Small intestine (tissue), 7 donors: Measurements from ENCODE around the gene JAKMIP2. TPM values are rescaled to one million over a fixed set of nuclear protein-coding genes. Genes with fewer than 3 reads are reported as not detected.

Source experiments
- DNase-seq, 2 donors: peaks; one replicate each; pipeline versions ENCODE4 v3.0.0 to v3.0.0-alpha.2; 2013
- FAIRE-seq: peaks from 2 replicates; lab custom pipeline; 2012; peaks lifted over from hg19 to GRCh38; lab: Jason Lieb, UNC
- H3K27ac ChIP-seq, 3 donors: one replicate each; pipeline ENCODE4 v1.5.1; 2013; ENCODE audit warnings: low read length in 2 of 3, mild to moderate bottlenecking in 2 of 3, control low read depth in 1 of 3, inconsistent platforms in 1 of 3, low read depth in 1 of 3, moderate library complexity in 1 of 3
- H3K27me3 ChIP-seq, 3 donors: one replicate each; pipeline ENCODE4 v1.6.1; 2013; ENCODE audit warnings: low read length in 3 of 3, inconsistent platforms in 1 of 3; ENCODE audit not compliant: control insufficient read depth in 3 of 3, insufficient read depth in 3 of 3
- H3K36me3 ChIP-seq, 3 donors: one replicate each; pipeline ENCODE4 v1.6.1; 2013; ENCODE audit warnings: low read length in 3 of 3, inconsistent platforms in 1 of 3, low read depth in 1 of 3, mild to moderate bottlenecking in 1 of 3, moderate library complexity in 1 of 3; ENCODE audit not compliant: control insufficient read depth in 3 of 3, insufficient read depth in 2 of 3
- H3K4me1 ChIP-seq, 3 donors: one replicate each; pipeline ENCODE4 v1.6.1; 2013; ENCODE audit warnings: low read length in 2 of 3, inconsistent platforms in 1 of 3, low read depth in 1 of 3, mild to moderate bottlenecking in 1 of 3, moderate library complexity in 1 of 3; ENCODE audit not compliant: control insufficient read depth in 3 of 3, insufficient read depth in 2 of 3
- H3K4me3 ChIP-seq, 3 donors: one replicate each; pipeline ENCODE4 v1.5.1; 2013; ENCODE audit warnings: low read length in 3 of 3, control low read depth in 1 of 3, inconsistent platforms in 1 of 3, low read depth in 1 of 3, mild to moderate bottlenecking in 1 of 3, moderate library complexity in 1 of 3
- H3K9me3 ChIP-seq, 2 donors: one replicate each; pipeline ENCODE4 v1.6.1; 2013; ENCODE audit warnings: low read depth in 1 of 2, low read length in 1 of 2; ENCODE audit not compliant: control insufficient read depth in 2 of 2, insufficient read depth in 1 of 2
- WGBS, 3 donors: extraction: QIAGEN DNeasy Blood & Tissue Kit; methylation state at CpG; one replicate each; pipeline ENCODE4 v1.1.7; 2013; 5-methylcytosine and 5-hydroxymethylcytosine counted together
- polyA plus RNA-seq, 4 donors: library from polyadenylated mRNA; stranded (reverse) in 3 of 4; unstranded in 1 of 4; fragments of 200-250 nt in 3 of 4; fragments of 120-200 nt in 1 of 4; gene quantifications; one replicate each; pipeline versions ENCODE4 v1.2.1 to v1.2.3, GENCODE V29; 2013
- donor health status: healthy with polysubstance abuse.
- donor health status: control.
- donor health status: control.
- donor health status: Bipolar disorder and iron deficiency.
- donor health status: healthy.

Gene JAKMIP2
- polyA plus RNA-seq, 4 donors, result 0.22 to 1.0 (median 0.42) TPM

GRCh38 chr5:147784146-147784987 is 1.8 kb upstream of the JAKMIP2 start:
- 55 to 66% (median 60%) methylated on average over 8 of the region's 8 CpGs for WGBS, 3 donors
- no peaks in the 10 kb centered on the region for H3K27me3 ChIP-seq
- DNase-seq (no peak), FAIRE-seq (no peak)
- H3K9me3 ChIP-seq, result no peaks in the 10 kb centered on the region
- H3K4me1 ChIP-seq, result peaks cover 0 to 4% (median 0%) of the 10 kb centered on the region in 3 donors
- H3K36me3 ChIP-seq, result no peaks in the 10 kb centered on the region
- no peak overlapping the region for H3K27ac ChIP-seq
- H3K4me3 ChIP-seq, result no peak overlapping the region

GRCh38 chr5:147780924-147781573 is 1.5 kb downstream of the JAKMIP2 start:
- 82 to 89% (median 88%) methylated on average over 5 of the region's 5 CpGs for WGBS, 3 donors
- Histone ChIP-seq H3K4me3 (no peak overlapping the region), H3K27ac (no peak overlapping the region), H3K4me1 (peaks cover 0 to 4% (median 0%) of the 10 kb centered on the region in 3 donors), H3K9me3 (no peaks in the 10 kb centered on the region), H3K27me3 (no peaks in the 10 kb centered on the region), H3K36me3 (no peaks in the 10 kb centered on the region)
- FAIRE-seq (no peak), DNase-seq (no peak)

GRCh38 chr5:147779694-147780093 is 2.8 kb downstream of the JAKMIP2 start:
- H3K27me3 ChIP-seq, result no peaks in the 10 kb centered on the region
- no peaks in the 10 kb centered on the region for H3K9me3 ChIP-seq
- H3K4me1 ChIP-seq, result peaks cover 0 to 4% (median 0%) of the 10 kb centered on the region in 3 donors
- no peaks in the 10 kb centered on the region for H3K36me3 ChIP-seq
- FAIRE-seq, result no peak
- no peak for DNase-seq
- 83 to 89% (median 84%) methylated on average over 1 of the region's 1 CpG for WGBS, 3 donors
- no peak overlapping the region for H3K27ac ChIP-seq
- H3K4me3 ChIP-seq, result no peak overlapping the region

DNA sequence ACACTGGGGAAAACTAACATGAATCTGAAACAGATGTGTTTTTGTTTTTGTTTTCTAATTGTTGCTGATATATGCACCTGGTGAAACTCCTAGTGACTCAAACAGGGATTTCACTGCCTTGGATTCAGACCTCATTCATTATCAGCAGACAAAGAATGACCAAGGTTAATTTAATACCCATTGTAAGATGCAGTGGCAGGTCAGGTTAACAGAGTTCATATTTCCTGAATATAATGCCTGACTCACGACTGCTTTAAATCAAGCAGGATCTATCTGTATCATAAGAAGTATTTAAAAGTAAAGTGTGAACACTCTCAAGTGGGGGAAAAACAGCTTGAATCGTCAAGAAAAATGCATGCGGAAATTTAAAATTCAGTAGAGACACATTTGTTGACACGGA is 5.5 kb downstream of the JAKMIP2 start:
- Histone ChIP-seq H3K27ac (no peak overlapping the region), H3K4me1 (no peaks in the 10 kb centered on the region), H3K9me3 (no peaks in the 10 kb centered on the region), H3K4me3 (no peak overlapping the region), H3K27me3 (no peaks in the 10 kb centered on the region), H3K36me3 (no peaks in the 10 kb centered on the region)
- FAIRE-seq (no peak), DNase-seq (no peak)
- 87 to 95% (median 94%) methylated on average over 4 of the region's 4 CpGs for WGBS, 3 donors

- no peaks in the 10 kb centered on the region for H3K36me3 ChIP-seq
- no peaks in the 10 kb centered on the region for H3K4me1 ChIP-seq
- FAIRE-seq (no peak), DNase-seq (no peak)
- no peaks in the 10 kb centered on the region for H3K9me3 ChIP-seq
- H3K27ac ChIP-seq, result no peak overlapping the region
- no peaks in the 10 kb centered on the region for H3K27me3 ChIP-seq
- 90 to 94% (median 91%) methylated on average over 2 of the region's 2 CpGs for WGBS, 3 donors
- no peak overlapping the region for H3K4me3 ChIP-seq
Measured at GRCh38 chr5:147773587-147773986, 8.9 kb downstream of the JAKMIP2 start.

GRCh38 chr5:147773139-147773538 is 9.4 kb downstream of the JAKMIP2 start:
- Histone ChIP-seq H3K36me3 (no peaks in the 10 kb centered on the region), H3K27ac (no peak overlapping the region), H3K9me3 (no peaks in the 10 kb centered on the region), H3K4me1 (no peaks in the 10 kb centered on the region), H3K27me3 (no peaks in the 10 kb centered on the region), H3K4me3 (no peak overlapping the region)
- DNase-seq (no peak), FAIRE-seq (no peak)
- 79 to 85% (median 82%) methylated on average over 6 of the region's 6 CpGs for WGBS, 3 donors

- Histone ChIP-seq H3K36me3 (no peaks in the 10 kb centered on the region), H3K4me3 (no peak overlapping the region), H3K27me3 (no peaks in the 10 kb centered on the region), H3K27ac (no peak overlapping the region), H3K4me1 (no peaks in the 10 kb centered on the region), H3K9me3 (no peaks in the 10 kb centered on the region)
- DNase-seq (no peak), FAIRE-seq (no peak)
- 80 to 94% (median 91%) methylated on average over 4 of the region's 4 CpGs for WGBS, 3 donors
Measured at GRCh38 chr5:147767048-147767447, 15.5 kb downstream of the JAKMIP2 start.

GRCh38 chr5:147763791-147764525 is 18.6 kb downstream of the JAKMIP2 start:
- DNase-seq, result no peak
- Histone ChIP-seq H3K9me3 (no peaks in the 10 kb centered on the region), H3K4me3 (no peak overlapping the region), H3K27me3 (no peaks in the 10 kb centered on the region), H3K36me3 (no peaks in the 10 kb centered on the region), H3K4me1 (no peaks in the 10 kb centered on the region), H3K27ac (no peak overlapping the region)
- FAIRE-seq, result no peak
- 68 to 82% (median 74%) methylated on average over 4 of the region's 4 CpGs for WGBS, 3 donors
